NCI-H187 (cell line): ENCODE data around the gene IL21R.
"Not testable (repeated sequence)": the region's sequence is repeated elsewhere in the genome, so short reads cannot be mapped to it uniquely, and the experiment has no call there.

Experiments
- DNase-seq, 2 experiments: peaks; one replicate each; lab custom pipeline; 2025; lab: John Stamatoyannopoulos, UW

Gene IL21R

GRCh38 chr16:27446721-27447120 lies 44.7 kb downstream of the IL21R start:
- DNase-seq = no peak

GRCh38 chr16:27447301-27447700 lies 45.3 kb downstream of the IL21R start:
- no peak for DNase-seq

GRCh38 chr16:27448532-27449433 lies 46.8 kb downstream of the IL21R start:
- no peak for DNase-seq

- no peak for DNase-seq
Observed at GRCh38 chr16:27449434-27450195, 47.6 kb downstream of the IL21R start.

GRCh38 chr16:27450196-27450549 lies 48.2 kb downstream of the IL21R start:
- DNase-seq = no peak

- no peak for DNase-seq
Observed at GRCh38 chr16:27452569-27453493, 50.9 kb downstream of the IL21R start.

- no peak for DNase-seq
Observed at GRCh38 chr16:27453494-27453825, 51.5 kb downstream of the IL21R start.

- DNase-seq = no peak
Observed at GRCh38 chr16:27455700-27456099, 53.7 kb downstream of the IL21R start.

- not testable (repeated sequence) for DNase-seq
Observed at GRCh38 chr16:27457605-27457900, 55.6 kb downstream of the IL21R start.

GRCh38 chr16:27458258-27458657 lies 56.3 kb downstream of the IL21R start:
- DNase-seq = no peak

GRCh38 chr16:27458987-27459688 lies 57.2 kb downstream of the IL21R start:
- DNase-seq = no peak

- DNase-seq = no peak
Observed at GRCh38 chr16:27460213-27460612, 58.2 kb downstream of the IL21R start.

GRCh38 chr16:27460663-27461482 lies 58.9 kb downstream of the IL21R start:
- no peak for DNase-seq

GRCh38 chr16:27461483-27462171 lies 59.7 kb downstream of the IL21R start:
- no peak for DNase-seq

- no peak for DNase-seq
Observed at GRCh38 chr16:27462200-27462845, 60.3 kb downstream of the IL21R start.

- DNase-seq = no peak
Observed at GRCh38 chr16:27462846-27463682, 61.1 kb downstream of the IL21R start.

GRCh38 chr16:27463741-27464591 lies 62.0 kb downstream of the IL21R start:
- DNase-seq = no peak
